ENCODE measurements around the gene TMEM61. TPM values are rescaled to one million over a fixed set of nuclear protein-coding genes. Genes with fewer than 3 reads are reported as not detected.

Gene TMEM61
- total RNA-seq, 4 donors from 2014 or later: 7.1 to 24.8 (median 8.5) TPM

GRCh38 chr1:54986025-54986424 is 5.6 kb downstream of the TMEM61 start:
- DNase-seq: no peak
- Histone ChIP-seq H3K36me3 (no peaks in the 10 kb centered on the region), H3K27ac (no peak overlapping the region), H3K4me1 (peaks cover 0 to 14% (median 11%) of the 10 kb centered on the region in 4 donors), H3K4me3 (no peak overlapping the region), H3K27me3 (peaks cover 9% of the 10 kb centered on the region), H3K9me3 (no peaks in the 10 kb centered on the region)
- WGBS, 2 donors (ENCODE audit: low coverage in 1 of 2): 88% methylated on average over 15 of the region's 15 CpGs; no CpG with 5 or more reads in 1 of the 2 donors
- intact Hi-C loops (cut with DNase I; ENCODE audit: low total_unique reads): no loop called here
- TF ChIP-seq POLR2AphosphoS5 (IDR thresholded peaks at IDR 0.05) (no peak), CTCF (IDR thresholded peaks at IDR 0.05) (no peak), EP300 (IDR thresholded peaks at IDR 0.05; ENCODE audit: low read depth) (no peak), POLR2A (IDR thresholded peaks at IDR 0.05) (no peak)
- in situ Hi-C loops (cut with MboI; ENCODE audit: low pct_ligation_motif_present in 1 of 4, low pct_unique_long_range_greater_than_20kb in 1 of 4, low sequenced_read_pairs in 3 of 4): no loop called here

- no peak overlapping the region for H3K4me3 ChIP-seq
- H3K27me3 ChIP-seq: peaks cover 4% of the 10 kb centered on the region
- H3K27ac ChIP-seq: no peak overlapping the region
- in situ Hi-C loops (cut with MboI; ENCODE audit: low pct_ligation_motif_present in 1 of 4, low pct_unique_long_range_greater_than_20kb in 1 of 4, low sequenced_read_pairs in 3 of 4) (no loop called here), intact Hi-C loops (cut with DNase I; ENCODE audit: low total_unique reads) (no loop called here)
- 85 to 100% methylated on average over 2 to 3 of the region's 3 CpGs for WGBS, 2 donors (ENCODE audit: low coverage in 1 of 2)
- no peaks in the 10 kb centered on the region for H3K9me3 ChIP-seq
- no peaks in the 10 kb centered on the region for H3K36me3 ChIP-seq
- no peak for DNase-seq
- H3K4me1 ChIP-seq: peaks cover 0 to 12% (median 11%) of the 10 kb centered on the region in 4 donors
- TF ChIP-seq CTCF (IDR thresholded peaks at IDR 0.05) (no peak), POLR2A (IDR thresholded peaks at IDR 0.05) (no peak), EP300 (IDR thresholded peaks at IDR 0.05; ENCODE audit: low read depth) (no peak), POLR2AphosphoS5 (IDR thresholded peaks at IDR 0.05) (no peak)
Measured at GRCh38 chr1:54986533-54986932, 6.1 kb downstream of the TMEM61 start.

GRCh38 chr1:54987427-54987826 is 7.0 kb downstream of the TMEM61 start:
- Histone ChIP-seq H3K36me3 (no peaks in the 10 kb centered on the region), H3K4me1 (peaks cover 0 to 12% (median 11%) of the 10 kb centered on the region in 4 donors), H3K9me3 (no peaks in the 10 kb centered on the region), H3K4me3 (no peak overlapping the region), H3K27ac (peak overlapping the region in 1 of 4 donors; percentile 28), H3K27me3 (no peaks in the 10 kb centered on the region)
- no peak for TF ChIP-seq POLR2A (IDR thresholded peaks at IDR 0.05)
- TF ChIP-seq CTCF (IDR thresholded peaks at IDR 0.05): no peak
- TF ChIP-seq POLR2AphosphoS5 (IDR thresholded peaks at IDR 0.05): no peak
- TF ChIP-seq EP300 (IDR thresholded peaks at IDR 0.05; ENCODE audit: low read depth): no peak
- no peak for DNase-seq
- intact Hi-C loops (cut with DNase I; ENCODE audit: low total_unique reads) (no loop called here), in situ Hi-C loops (cut with MboI; ENCODE audit: low pct_ligation_motif_present in 1 of 4, low pct_unique_long_range_greater_than_20kb in 1 of 4, low sequenced_read_pairs in 3 of 4) (no loop called here)
- 67% methylated on average over 2 of the region's 2 CpGs; no CpG with 5 or more reads in 1 of the 2 donors for WGBS, 2 donors (ENCODE audit: low coverage in 1 of 2)

GRCh38 chr1:54987919-54988705 is 7.7 kb downstream of the TMEM61 start:
- 84% methylated on average over 8 of the region's 8 CpGs; no CpG with 5 or more reads in 1 of the 2 donors for WGBS, 2 donors (ENCODE audit: low coverage in 1 of 2)
- Histone ChIP-seq H3K27ac (peak overlapping the region in 1 of 4 donors; percentile 28), H3K4me3 (no peak overlapping the region), H3K27me3 (no peaks in the 10 kb centered on the region), H3K36me3 (no peaks in the 10 kb centered on the region), H3K9me3 (no peaks in the 10 kb centered on the region), H3K4me1 (peaks cover 0 to 12% (median 11%) of the 10 kb centered on the region in 4 donors)
- intact Hi-C loops (cut with DNase I; ENCODE audit: low total_unique reads): no loop called here
- in situ Hi-C loops (cut with MboI; ENCODE audit: low pct_ligation_motif_present in 1 of 4, low pct_unique_long_range_greater_than_20kb in 1 of 4, low sequenced_read_pairs in 3 of 4): no loop called here
- TF ChIP-seq POLR2A (IDR thresholded peaks at IDR 0.05): no peak
- no peak for TF ChIP-seq CTCF (IDR thresholded peaks at IDR 0.05)
- TF ChIP-seq POLR2AphosphoS5 (IDR thresholded peaks at IDR 0.05): no peak
- no peak for TF ChIP-seq EP300 (IDR thresholded peaks at IDR 0.05; ENCODE audit: low read depth)
- DNase-seq: no peak
